GM18868 (cell line): ENCODE data around the gene C1QL1.

Experiments
- ATAC-seq: cut with Tn5 transposase; IDR thresholded peaks from one replicate; pipeline ENCODE4 v1.9.1; 2021; ENCODE audit warnings: mild to moderate bottlenecking, moderate library complexity; ENCODE audit not compliant: unreplicated experiment

Gene C1QL1

DNA sequence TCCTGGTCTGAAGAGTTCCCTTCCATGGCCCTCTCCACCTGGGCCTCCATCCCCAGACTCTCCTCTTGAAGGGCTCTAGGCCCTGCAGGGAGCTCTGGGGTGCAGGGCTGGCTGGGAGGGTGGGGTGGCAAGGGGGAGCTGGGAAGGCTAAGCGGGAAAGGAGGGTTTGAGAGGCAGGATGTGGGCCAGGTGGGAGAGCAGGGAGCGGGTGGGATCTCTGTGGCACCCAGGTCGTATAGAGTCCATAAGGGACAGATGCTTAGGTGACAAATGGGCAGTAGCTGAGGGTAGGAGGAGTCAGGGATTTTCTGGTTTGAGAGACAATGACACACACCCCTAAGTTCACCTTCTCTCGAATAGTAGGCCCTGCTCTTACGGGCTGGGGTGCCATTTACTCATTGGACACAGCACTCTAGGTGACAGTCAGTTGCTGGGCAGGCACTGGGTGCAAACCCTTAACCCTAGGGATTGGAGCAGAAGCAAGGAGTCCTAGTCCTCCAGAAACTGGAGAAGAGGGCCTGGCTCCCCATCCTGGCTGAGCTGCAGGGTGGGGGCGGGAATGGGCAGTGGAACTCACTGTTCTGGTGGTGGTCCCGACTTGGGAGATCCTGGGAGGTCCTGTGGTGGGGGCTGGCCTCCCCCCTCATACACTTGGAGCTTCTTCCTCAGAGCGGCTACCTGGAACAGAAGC lies 35.9 kb downstream of the C1QL1 start:
- no peak for ATAC-seq

DNA sequence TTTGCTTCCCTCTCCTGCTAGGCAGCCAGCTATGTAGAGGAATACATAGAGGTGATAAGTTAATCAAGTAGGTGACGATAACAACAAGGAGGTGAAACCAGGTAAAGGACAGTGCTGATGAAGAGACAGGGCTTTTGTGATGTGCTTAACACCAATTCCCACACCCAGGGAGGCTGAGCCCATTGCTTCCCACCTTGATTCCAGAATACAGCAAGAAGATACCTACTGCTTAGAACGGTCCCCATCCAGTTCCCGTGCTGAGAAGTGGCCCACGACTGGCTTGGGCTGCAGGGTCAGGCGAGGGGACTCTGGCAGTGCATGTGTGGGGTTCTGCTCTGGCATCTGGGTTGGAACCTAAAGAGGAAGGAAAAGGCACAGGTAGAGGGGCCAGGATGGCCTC lies 36.7 kb downstream of the C1QL1 start:
- ATAC-seq, result no peak

GRCh38 chr17:44930667-44931066 lies 37.4 kb downstream of the C1QL1 start:
- ATAC-seq, result no peak

GRCh38 chr17:44928950-44929720 lies 39.0 kb downstream of the C1QL1 start:
- ATAC-seq, result no peak

DNA sequence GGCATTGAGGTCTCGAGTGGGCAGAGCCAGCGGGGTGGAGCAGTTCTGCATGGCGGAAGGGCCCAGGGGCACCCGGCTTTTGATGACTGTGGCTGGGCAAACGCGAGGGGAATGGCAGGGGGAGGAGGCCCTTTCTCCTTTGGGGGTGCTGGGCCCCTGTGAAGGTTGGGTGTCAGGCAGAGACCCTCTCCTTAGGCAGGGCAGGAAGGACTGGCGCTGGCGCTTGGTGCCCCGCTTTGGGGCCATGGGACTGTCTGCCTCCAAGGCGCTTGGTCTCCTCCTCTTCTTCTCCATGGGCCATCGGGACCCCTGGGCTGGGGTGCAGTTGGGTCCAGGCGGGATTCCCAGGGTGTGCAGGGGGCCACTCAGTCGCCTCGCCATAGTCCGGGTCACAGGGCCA lies 40.0 kb downstream of the C1QL1 start:
- ATAC-seq, result no peak

GRCh38 chr17:44927696-44928095 lies 40.4 kb downstream of the C1QL1 start:
- no peak for ATAC-seq

GRCh38 chr17:44926821-44927525 lies 41.1 kb downstream of the C1QL1 start:
- ATAC-seq, result no peak

DNA sequence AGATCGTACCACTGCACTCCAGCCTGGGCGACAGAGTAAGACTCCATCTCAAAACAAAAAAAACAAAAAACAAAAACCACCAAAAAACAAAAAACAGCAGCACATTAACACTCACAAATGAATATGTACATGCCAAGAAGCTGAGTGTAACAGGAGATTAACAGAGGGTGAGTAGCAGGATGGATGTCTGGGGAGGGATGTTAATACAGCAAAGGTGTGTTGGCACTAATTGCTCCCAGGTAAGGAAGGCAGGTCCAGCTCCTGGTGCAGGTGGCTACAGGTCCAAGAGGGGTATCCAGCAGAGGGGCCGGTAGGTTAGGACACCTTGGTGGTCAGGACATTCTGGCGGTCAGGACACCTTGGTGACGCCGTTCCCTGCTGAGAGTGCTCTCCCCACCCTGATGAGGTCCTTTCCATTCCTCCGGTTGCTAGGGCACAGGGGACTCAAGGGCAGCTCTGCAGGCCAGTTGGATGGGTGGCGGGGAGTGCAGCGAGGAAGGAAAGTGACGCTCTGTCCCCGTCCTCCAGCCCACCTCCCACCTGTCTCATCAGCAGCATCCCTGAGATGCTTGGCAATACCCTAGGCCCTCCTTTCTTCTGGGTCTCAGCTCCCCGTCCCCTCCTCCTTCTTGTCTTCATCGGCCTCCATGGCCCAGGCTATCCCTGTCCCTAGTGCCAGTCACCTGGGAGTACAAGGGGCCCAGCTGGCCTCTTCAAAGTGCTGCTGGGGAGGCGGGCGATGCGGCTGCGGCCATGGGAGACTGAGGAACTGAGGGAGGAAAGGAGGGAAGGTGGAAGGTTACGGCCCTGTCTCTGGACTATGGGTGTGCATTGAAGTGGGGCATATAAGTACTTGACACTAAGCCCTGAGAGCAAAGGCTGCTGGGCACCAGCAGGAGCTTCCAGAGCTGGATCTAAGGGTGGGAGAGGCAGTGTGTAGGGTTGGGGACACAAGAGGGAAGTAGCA lies 42.1 kb downstream of the C1QL1 start:
- no peak for ATAC-seq

DNA sequence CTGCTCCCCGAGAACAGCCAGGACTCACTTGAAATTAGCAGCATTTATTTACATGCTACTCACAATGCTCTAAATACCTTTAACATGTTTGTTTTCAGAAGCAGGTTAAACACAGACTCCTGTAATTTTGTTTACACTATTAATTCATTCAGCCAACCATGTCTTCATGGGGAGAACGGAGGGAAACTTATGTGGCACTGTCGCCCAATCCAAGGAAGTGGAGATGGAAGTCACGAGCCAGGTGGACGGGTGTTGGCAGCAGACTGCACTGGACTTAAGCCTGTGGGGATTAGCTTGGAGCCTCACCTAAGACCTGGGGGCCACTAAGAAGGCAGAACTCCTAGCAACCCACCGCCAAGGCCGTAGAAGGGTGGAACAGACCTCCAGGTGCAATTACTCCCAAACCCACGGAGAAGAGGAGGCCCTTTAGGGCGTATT lies 44.0 kb downstream of the C1QL1 start:
- ATAC-seq, result no peak

- no peak for ATAC-seq
Measured at GRCh38 chr17:44922746-44923470, 45.2 kb downstream of the C1QL1 start.

- ATAC-seq, result no peak
Measured at GRCh38 chr17:44922136-44922535, 46.0 kb downstream of the C1QL1 start.

DNA sequence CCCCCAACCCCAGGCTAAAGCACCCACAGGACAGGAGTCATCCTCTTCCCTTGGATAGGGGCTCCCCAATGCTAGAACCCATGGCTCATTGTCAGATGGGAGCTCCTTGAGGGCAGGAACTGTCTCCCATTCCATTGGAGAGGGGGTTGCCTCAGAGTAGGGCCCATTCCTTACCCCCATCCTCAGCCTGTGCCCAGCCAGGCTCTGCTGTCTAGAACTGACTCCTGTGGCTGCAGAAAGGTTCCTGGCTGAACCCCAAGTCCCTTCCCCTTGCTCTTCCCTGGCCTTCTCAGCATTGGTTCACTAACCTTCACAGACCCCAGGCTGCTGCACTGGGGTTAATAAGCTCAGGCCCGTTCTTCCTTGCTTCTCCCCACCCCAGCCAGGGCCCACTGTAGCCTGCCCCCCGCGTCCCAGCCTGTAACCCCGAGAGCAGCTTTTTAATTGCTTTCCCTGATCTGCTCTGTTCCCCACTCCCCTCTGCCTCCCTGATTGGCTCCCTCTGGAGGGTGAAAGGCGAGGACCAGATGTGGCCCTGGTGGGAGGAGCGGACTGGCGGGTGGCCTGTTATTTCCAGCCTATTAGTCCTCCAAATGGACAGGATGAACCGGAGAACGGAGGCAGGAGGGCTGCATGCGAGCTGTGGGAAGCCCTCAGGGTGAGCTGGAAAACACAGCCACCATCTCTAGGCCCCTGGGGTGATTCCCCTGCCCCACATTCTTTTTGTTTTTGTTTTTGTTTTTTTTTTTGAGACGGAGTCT lies 46.8 kb downstream of the C1QL1 start:
- ATAC-seq, result no peak

- ATAC-seq, result no peak
Measured at GRCh38 chr17:44920565-44920940, 47.5 kb downstream of the C1QL1 start.

- peak; percentile 63 for ATAC-seq
Measured at GRCh38 chr17:44919885-44920564, 48.1 kb downstream of the C1QL1 start.

DNA sequence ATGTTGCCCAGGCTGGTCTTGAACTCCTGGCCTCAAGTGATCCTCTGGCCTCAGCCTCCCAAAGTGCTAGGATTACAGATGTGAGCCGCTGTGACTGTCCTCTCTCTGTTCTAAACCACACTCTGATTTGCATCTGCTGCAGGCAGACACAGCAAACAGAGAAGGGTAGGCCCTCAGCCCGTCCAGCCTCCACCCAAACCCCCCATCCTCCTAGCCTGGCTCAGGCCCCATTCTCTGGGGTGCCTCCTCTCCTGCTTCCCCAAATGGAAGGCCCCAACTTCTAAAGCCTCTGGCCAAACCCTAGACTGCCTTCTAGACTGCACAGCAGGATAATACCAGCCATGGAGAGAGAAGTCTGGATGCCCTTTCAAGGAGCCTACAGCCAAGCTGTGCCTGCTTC lies 48.7 kb downstream of the C1QL1 start:
- ATAC-seq, result no peak

GRCh38 chr17:44918006-44918405 lies 50.1 kb downstream of the C1QL1 start:
- ATAC-seq, result no peak

GRCh38 chr17:44917456-44917855 lies 50.6 kb downstream of the C1QL1 start:
- no peak for ATAC-seq

DNA sequence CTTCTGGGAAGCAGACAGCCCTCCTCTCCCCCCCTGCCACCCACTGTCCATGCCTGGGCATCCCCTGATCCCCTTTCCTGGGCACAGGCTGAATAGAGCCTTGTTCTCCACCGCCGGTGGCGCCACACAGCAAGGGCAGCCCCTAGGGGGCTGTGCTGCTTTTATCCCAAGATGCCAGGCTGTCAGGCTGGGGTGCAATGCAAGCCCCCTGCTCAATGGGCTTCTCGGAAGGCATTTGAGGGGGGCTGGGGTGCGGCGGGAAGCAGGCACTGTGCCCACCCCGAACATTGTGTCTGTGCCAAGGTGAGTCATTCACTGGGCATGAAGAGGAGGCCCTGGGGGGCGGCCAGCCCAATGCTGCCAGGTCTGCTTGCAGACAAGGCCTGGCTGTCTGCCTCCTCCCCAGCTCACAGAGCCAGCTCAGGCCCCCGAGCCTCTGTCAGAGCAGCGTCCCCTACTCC lies 51.3 kb downstream of the C1QL1 start:
- ATAC-seq, result no peak
